ENCODE results near the gene TMEM63C.

DNA sequence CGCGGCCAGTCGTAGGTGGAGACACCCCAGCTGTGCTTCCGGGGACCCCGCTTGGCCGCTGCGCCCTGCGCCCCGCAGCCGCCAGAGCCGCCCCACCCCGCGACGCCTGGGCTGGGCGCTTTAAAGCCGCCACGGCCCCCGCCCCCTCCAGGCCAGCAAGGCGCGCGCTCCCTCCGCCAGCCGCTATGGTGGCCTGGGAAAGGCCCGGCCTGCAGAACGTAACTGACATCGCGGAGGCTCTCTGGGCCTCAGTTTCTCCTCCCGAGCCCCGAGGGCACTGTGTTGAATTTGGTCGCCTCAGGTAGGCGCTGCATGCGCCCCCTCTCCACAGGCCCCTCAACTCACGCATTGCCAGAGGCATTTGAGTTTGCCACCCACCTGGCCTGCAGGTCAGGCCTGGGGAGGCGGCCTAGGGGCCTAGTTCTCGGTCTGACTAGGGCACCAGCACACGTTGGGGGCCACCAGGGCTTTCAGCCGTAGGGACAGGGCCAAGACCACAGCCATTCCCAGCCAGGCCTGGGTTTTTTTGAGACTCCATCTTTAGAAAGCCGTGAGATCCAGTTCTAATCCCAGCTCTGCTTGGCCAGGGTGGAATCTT, 89.6 kb downstream of the TMEM63C start, which contains the start of gene NGB:
- TF ChIP-seq, protein P1, sequence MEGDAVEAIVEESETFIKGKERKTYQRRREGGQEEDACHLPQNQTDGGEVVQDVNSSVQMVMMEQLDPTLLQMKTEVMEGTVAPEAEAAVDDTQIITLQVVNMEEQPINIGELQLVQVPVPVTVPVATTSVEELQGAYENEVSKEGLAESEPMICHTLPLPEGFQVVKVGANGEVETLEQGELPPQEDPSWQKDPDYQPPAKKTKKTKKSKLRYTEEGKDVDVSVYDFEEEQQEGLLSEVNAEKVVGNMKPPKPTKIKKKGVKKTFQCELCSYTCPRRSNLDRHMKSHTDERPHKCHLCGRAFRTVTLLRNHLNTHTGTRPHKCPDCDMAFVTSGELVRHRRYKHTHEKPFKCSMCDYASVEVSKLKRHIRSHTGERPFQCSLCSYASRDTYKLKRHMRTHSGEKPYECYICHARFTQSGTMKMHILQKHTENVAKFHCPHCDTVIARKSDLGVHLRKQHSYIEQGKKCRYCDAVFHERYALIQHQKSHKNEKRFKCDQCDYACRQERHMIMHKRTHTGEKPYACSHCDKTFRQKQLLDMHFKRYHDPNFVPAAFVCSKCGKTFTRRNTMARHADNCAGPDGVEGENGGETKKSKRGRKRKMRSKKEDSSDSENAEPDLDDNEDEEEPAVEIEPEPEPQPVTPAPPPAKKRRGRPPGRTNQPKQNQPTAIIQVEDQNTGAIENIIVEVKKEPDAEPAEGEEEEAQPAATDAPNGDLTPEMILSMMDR (conservative IDR thresholded peaks at IDR 0.05; ENCODE audit: low read depth, low read length) = no peak
- TF ChIP-seq EZH2 (IDR thresholded peaks at IDR 0.05; ENCODE audit: borderline replicate concordance, low read depth, low read length, poor library complexity, severe bottlenecking) = no peak

Measured in A673 (cell line).